IMR-90 (cell line): ENCODE results near the gene ANTXR1. TPM values are rescaled to one million over a fixed set of nuclear protein-coding genes. Genes with fewer than 3 reads are reported as not detected.

Experiments
- ATAC-seq: fragments of 200-7000 bp; cut with Tn5 transposase; 2 replicates; pipeline ENCODE4 v1.9.1; 2020; ENCODE audit warnings: low read depth, mild to moderate bottlenecking, moderate library complexity
- BruUV-seq: library from RNA; stranded (reverse); fragments of 400-500 nt; replicated peaks from 2 replicates; lab custom pipeline; 2021; lab: Mats Ljungman, UMichigan
- CTCF ChIA-PET: fragments of 300-600 bp; formaldehyde crosslinking; extraction: SDS; loops from one replicate; lab custom pipeline; 2021; ENCODE audit warnings: antibody characterized with exemption; lab: Yijun Ruan, JAX
- POLR2A ChIA-PET: fragments of 300-600 bp; sonication (Branson Sonifier 250); formaldehyde crosslinking; loops from one replicate; lab custom pipeline; 2022; ENCODE audit warnings: antibody characterized with exemption; ENCODE audit not compliant: unreplicated experiment; lab: Charles Lee
- DNase-seq: peaks from one replicate; pipeline ENCODE4 v3.0.0; 2013
- H2AFZ ChIP-seq: replicated peaks from 2 replicates; pipeline ENCODE3; 2013; ENCODE audit warnings: low read length, mild to moderate bottlenecking; ENCODE audit not compliant: poor library complexity
- H2AK5ac ChIP-seq: 2 replicates; pipeline ENCODE4 v1.6.1; 2013; ENCODE audit warnings: low read depth, low read length, inconsistent platforms
- H2AK9ac ChIP-seq: replicated peaks from 2 replicates; pipeline ENCODE3; 2013; ENCODE audit warnings: mild to moderate bottlenecking, low read depth, low read length, moderate library complexity; ENCODE audit not compliant: poor library complexity
- H2BK120ac ChIP-seq: 2 replicates; pipeline ENCODE4 v1.6.1; 2013; ENCODE audit warnings: low read depth, low read length, inconsistent platforms
- H2BK15ac ChIP-seq: 3 replicates; pipeline ENCODE4 v1.6.1; 2013; ENCODE audit warnings: low read depth, low read length, inconsistent platforms
- H2BK20ac ChIP-seq: 2 replicates; pipeline ENCODE4 v1.6.1; 2013; ENCODE audit warnings: low read depth, mild to moderate bottlenecking, inconsistent platforms, low read length, moderate library complexity
- H2BK5ac ChIP-seq: 2 replicates; pipeline ENCODE4 v1.6.1; 2013; ENCODE audit warnings: mild to moderate bottlenecking, low read depth, low read length, inconsistent platforms; ENCODE audit not compliant: poor library complexity, severe bottlenecking
- H3K14ac ChIP-seq: replicated peaks from 2 replicates; pipeline ENCODE4 v1.6.1; 2013; ENCODE audit warnings: low read depth, low read length, inconsistent platforms
- H3K18ac ChIP-seq: 2 replicates; pipeline ENCODE4 v1.6.1; 2013; ENCODE audit warnings: low read depth, low read length, control low read depth
- H3K23ac ChIP-seq: 2 replicates; pipeline ENCODE4 v1.6.1; 2013; ENCODE audit warnings: low read depth, low read length, inconsistent platforms
- H3K27ac ChIP-seq: 2 replicates; pipeline ENCODE4 v1.5.1; 2013; ENCODE audit warnings: mild to moderate bottlenecking, control low read depth, low read length; ENCODE audit not compliant: insufficient read depth
- H3K27me3 ChIP-seq: 2 replicates; pipeline ENCODE4 v1.6.1; 2013; ENCODE audit warnings: low read length; ENCODE audit not compliant: control insufficient read depth, insufficient read depth
- H3K36me3 ChIP-seq: 2 replicates; pipeline ENCODE4 v1.6.1; 2013; ENCODE audit warnings: low read length, mixed read lengths; ENCODE audit not compliant: control insufficient read depth, insufficient read depth
- H3K4ac ChIP-seq: 2 replicates; pipeline ENCODE4 v1.6.1; 2013; ENCODE audit warnings: low read depth, low read length, inconsistent platforms
- H3K4me1 ChIP-seq: 2 replicates; pipeline ENCODE4 v1.6.1; 2013; ENCODE audit warnings: low read length, mixed read lengths; ENCODE audit not compliant: control insufficient read depth, insufficient read depth
- H3K4me2 ChIP-seq: 2 replicates; pipeline ENCODE4 v1.6.1; 2013; ENCODE audit warnings: low read depth, mild to moderate bottlenecking, control low read depth, low read length, moderate library complexity
- H3K4me3 ChIP-seq: 2 replicates; pipeline ENCODE4 v1.5.1; 2013; ENCODE audit warnings: low read depth, mild to moderate bottlenecking, control low read depth, low read length, moderate library complexity; ENCODE audit not compliant: insufficient read depth
- H3K56ac ChIP-seq: 2 replicates; pipeline ENCODE4 v1.6.1; 2013; ENCODE audit warnings: low read length, inconsistent platforms; ENCODE audit not compliant: insufficient read depth; ENCODE audit errors: extremely low read depth
- H3K79me1 ChIP-seq, 2 experiments: 2 replicates each; pipeline ENCODE4 v1.6.1; 2013; ENCODE audit warnings: low read length in 2 of 2, inconsistent platforms in 1 of 2, low read depth in 1 of 2
- H3K9ac ChIP-seq: 2 replicates; pipeline ENCODE4 v1.6.1; 2013; ENCODE audit warnings: low read depth, low read length, control low read depth
- H3K9me1 ChIP-seq: 2 replicates; pipeline ENCODE4 v1.6.1; 2013; ENCODE audit warnings: low read length, inconsistent platforms; ENCODE audit not compliant: insufficient read depth
- H3K9me3 ChIP-seq: 2 replicates; pipeline ENCODE4 v1.6.1; 2013; ENCODE audit warnings: low read length; ENCODE audit not compliant: control insufficient read depth, insufficient read depth
- H4K20me1 ChIP-seq: 2 replicates; pipeline ENCODE4 v1.6.1; 2013; ENCODE audit warnings: low read length, inconsistent platforms; ENCODE audit not compliant: insufficient read depth
- H4K5ac ChIP-seq: 2 replicates; pipeline ENCODE4 v1.6.1; 2013; ENCODE audit warnings: mild to moderate bottlenecking, low read depth, low read length, control low read depth
- H4K8ac ChIP-seq, 2 experiments: 2 replicates each; pipeline ENCODE4 v1.6.1; 2013; ENCODE audit warnings: low read depth in 2 of 2, low read length in 2 of 2, control low read depth in 1 of 2, inconsistent platforms in 1 of 2
- H4K91ac ChIP-seq: 2 replicates; pipeline ENCODE4 v1.6.1; 2013; ENCODE audit warnings: low read depth, low read length, inconsistent platforms; ENCODE audit not compliant: insufficient read depth
- MXI1 ChIP-seq: IDR thresholded peaks from 2 replicates; pipeline ENCODE4 v1.6.1; 2012; ENCODE audit warnings: low read depth, mild to moderate bottlenecking, low read length, moderate library complexity, borderline replicate concordance
- RAD21 ChIP-seq: IDR thresholded peaks from 2 replicates; pipeline ENCODE4 v1.6.1; 2012; ENCODE audit warnings: low read length, improper control_type of control experiment
- WGBS, 2 experiments: methylation state at CpG; one replicate each; pipeline versions ENCODE4 v1.1.5 to v1.1.7; 2013; ENCODE audit warnings: missing lambda C conversion rate in 2 of 2; ENCODE audit not compliant: insufficient read length in 1 of 2; ENCODE audit errors: extremely low coverage in 2 of 2; 5-methylcytosine and 5-hydroxymethylcytosine counted together
- dilution Hi-C: fragments of 300-500 bp; cut with HindIII; formaldehyde crosslinking; loops from one replicate; pipeline ENCODE4 v1.14.3; 2018; ENCODE audit warnings: low sequenced_read_pairs; ENCODE audit not compliant: unreplicated experiment
- in situ Hi-C: fragments of 300-500 bp; cut with MboI; formaldehyde crosslinking; loops from 3 replicates; pipeline ENCODE4 v1.14.3; 2019; ENCODE audit warnings: low sequenced_read_pairs, inconsistent platforms, mixed read lengths
- intact Hi-C: fragments of 100-400 bp; cut with micrococcal nuclease; formaldehyde crosslinking; loops from 2 replicates; pipeline ENCODE4 v1.10.0; 2022
- polyA plus RNA-seq, 3 experiments: library from polyadenylated mRNA; depleted of rRNA; stranded (reverse); fragments of >200 nt; gene quantifications; 2 replicates each; pipeline ENCODE4 v1.2.3, GENCODE V29; 2012; ENCODE audit warnings: low replicate concordance in 1 of 3
- total RNA-seq: library from RNA; depleted of rRNA; stranded (reverse); fragments of >200 nt; gene quantifications from 2 replicates; pipeline ENCODE4 v1.2.3, GENCODE V29; 2012

The ANTXR1 gene
- total and polyA plus RNA-seq, 2 of the 4 experiments (the other 2 are of a cell fraction) = 27.2 to 36.9 TPM

- no peak for TF ChIP-seq MXI1
Measured at GRCh38 chr2:69272803-69273471, 260.0 kb downstream of the ANTXR1 start (continued).

GRCh38 chr2:69275490-69275889 lies 262.5 kb downstream of the ANTXR1 start:
- Histone ChIP-seq H3K4ac (no peak overlapping the region), H3K9me1 (peaks cover 7% of the 10 kb centered on the region), H3K4me2 (no peak overlapping the region), H3K23ac (no peak overlapping the region), H3K56ac (no peak overlapping the region), H3K4me1 (peaks cover 6% of the 10 kb centered on the region), H3K27me3 (no peaks in the 10 kb centered on the region), H4K5ac (no peak overlapping the region), H4K8ac (no peak overlapping the region), H2BK120ac (no peak overlapping the region), H2AFZ (no peak overlapping the region), H3K9ac (no peak overlapping the region), H4K20me1 (no peaks in the 10 kb centered on the region), H3K79me1 (no peaks in the 10 kb centered on the region), H2AK9ac (no peak overlapping the region), H2AK5ac (no peak overlapping the region), H2BK15ac (0 out of 3 replicates have a peak overlapping the region, but pooled peaks have one; percentile 30), H2BK20ac (no peak overlapping the region), H2BK5ac (no peak overlapping the region), H3K9me3 (no peaks in the 10 kb centered on the region), H4K91ac (no peak overlapping the region), H3K27ac (no peak overlapping the region), H3K4me3 (no peak overlapping the region), H3K18ac (no peak overlapping the region), H3K14ac (no peak overlapping the region), H3K36me3 (no peaks in the 10 kb centered on the region)
- BruUV-seq = no TSS peak
- WGBS, 2 experiments = no CpG with 5 or more reads among the region's 1 CpG
- no peak for ATAC-seq
- in situ Hi-C loops = no loop called here
- ChIA-PET CTCF (no interaction called here), POLR2A (no interaction called here)
- dilution Hi-C loops = no loop called here
- intact Hi-C loops = no loop called here
- TF ChIP-seq RAD21 = no peak
- no peak for DNase-seq
